ENCODE results near the gene MEIOSIN. TPM values are rescaled to one million over a fixed set of nuclear protein-coding genes. Genes with fewer than 3 reads are reported as not detected.

Gene MEIOSIN
- total and polyA plus RNA-seq, 9 of the 15 experiments (the other 6 are each of a cell fraction or from before 2014, with no cell fraction given): 0.06 to 2.0 (median 0.76) TPM

DNA sequence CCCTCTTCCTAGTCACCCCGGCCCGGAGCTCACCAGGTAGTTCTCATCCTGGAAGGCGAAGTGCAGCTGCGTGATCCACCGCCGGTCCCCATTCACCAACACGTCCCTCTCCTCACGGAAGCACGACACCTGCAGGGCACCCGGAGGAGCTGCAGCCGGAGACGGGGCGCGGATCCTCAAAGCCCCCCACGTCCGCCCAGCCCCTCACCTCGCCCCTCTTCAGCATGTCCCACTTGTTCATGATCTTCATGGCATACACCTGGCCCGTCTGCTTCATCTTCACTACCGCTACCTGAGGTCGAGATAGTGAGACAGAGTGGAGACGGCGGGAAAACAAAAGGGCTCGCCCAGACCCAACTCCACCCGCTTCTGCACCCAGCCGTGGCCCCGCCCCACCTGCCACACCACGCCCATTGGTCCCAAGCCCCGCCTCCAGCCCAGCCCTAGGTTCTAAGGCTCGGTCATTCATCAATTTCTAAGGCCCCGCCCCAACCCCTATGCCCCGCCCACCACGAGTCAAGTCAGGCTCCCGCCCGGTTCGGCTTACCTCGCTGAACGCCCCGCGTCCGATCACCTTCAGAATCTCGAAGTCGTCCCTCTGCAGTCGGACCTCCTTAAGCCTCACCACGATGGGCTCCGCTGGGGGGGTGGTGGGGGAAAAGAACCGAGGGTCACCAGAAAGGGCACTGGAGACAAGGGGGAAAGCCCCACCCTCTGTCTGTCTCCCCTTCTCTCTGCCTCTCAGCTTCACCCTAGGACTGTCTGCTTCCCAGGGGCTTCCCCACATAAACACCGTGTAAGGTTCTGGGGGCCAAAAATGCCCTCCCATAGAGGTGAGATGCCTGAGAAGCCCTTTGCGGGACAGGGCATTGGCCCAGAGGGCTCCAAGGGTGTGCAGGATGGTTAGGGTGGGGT lies 46.2 kb downstream of the MEIOSIN start (continued):
- TF ChIP-seq ZNF707 (CRISPR knock-in tag; conservative IDR thresholded peaks at IDR 0.05) (no peak), FOSL1 (tag; conservative IDR thresholded peaks at IDR 0.05) (no peak), HDAC2 (IDR thresholded peaks at IDR 0.05) (peak; percentile 81), NCOR1 (IDR thresholded peaks at IDR 0.05) (no peak), TAF9B (IDR thresholded peaks at IDR 0.05; ENCODE audit: partially characterized antibody) (no peak), TRIM28 (IDR thresholded peaks at IDR 0.05) (0 out of 2 replicates have a peak, but pooled peaks have one; percentile 23), SIX5 (IDR thresholded peaks at IDR 0.05; ENCODE audit: borderline replicate concordance in 1 of 2, insufficient read depth in 1 of 2, low read depth in 1 of 2, low read length in 2 of 2) (no peak), ZNF146 (CRISPR knock-in tag; IDR thresholded peaks at IDR 0.05; ENCODE audit: unreplicated experiment) (no peak), FUS (optimal IDR thresholded peaks at IDR 0.05; ENCODE audit: low read depth, low read length) (no peak), FOXK2 (conservative IDR thresholded peaks at IDR 0.05 in 1 of 2, IDR thresholded peaks at IDR 0.05 in 1 of 2; ENCODE audit: low read depth in 2 of 2) (no peak), KDM4B (IDR thresholded peaks at IDR 0.05; ENCODE audit: borderline replicate concordance in 2 of 2, low read depth in 1 of 2) (no peak), NR4A1 (CRISPR knock-in tag; IDR thresholded peaks at IDR 0.05) (no peak), NR4A1 (tag; IDR thresholded peaks at IDR 0.05) (no peak), ZNF398 (CRISPR knock-in tag; IDR thresholded peaks at IDR 0.05) (no peak), ERF (CRISPR knock-in tag; IDR thresholded peaks at IDR 0.05) (peak; percentile 62; the same call in 1 of the 2 replicates), ZNF217 (CRISPR knock-in tag; IDR thresholded peaks at IDR 0.05) (no peak), ARNT (IDR thresholded peaks at IDR 0.05) (no peak), C11orf30 (IDR thresholded peaks at IDR 0.05; ENCODE audit: low read depth) (peak; percentile 37; the same call in 1 of the 2 replicates), KLF13 (tag; IDR thresholded peaks at IDR 0.05; ENCODE audit: borderline replicate concordance, low read depth) (no peak), KDM5B (IDR thresholded peaks at IDR 0.05; ENCODE audit: insufficient replicate concordance, low read depth, low read length) (peak; percentile 31), MTA3 (IDR thresholded peaks at IDR 0.05; ENCODE audit: borderline replicate concordance) (peak; percentile 74), ZNF696 (CRISPR knock-in tag; conservative IDR thresholded peaks at IDR 0.05) (no peak), NR3C1 (CRISPR knock-in tag; IDR thresholded peaks at IDR 0.05) (no peak)
- TF ChIP-seq, protein P1, sequence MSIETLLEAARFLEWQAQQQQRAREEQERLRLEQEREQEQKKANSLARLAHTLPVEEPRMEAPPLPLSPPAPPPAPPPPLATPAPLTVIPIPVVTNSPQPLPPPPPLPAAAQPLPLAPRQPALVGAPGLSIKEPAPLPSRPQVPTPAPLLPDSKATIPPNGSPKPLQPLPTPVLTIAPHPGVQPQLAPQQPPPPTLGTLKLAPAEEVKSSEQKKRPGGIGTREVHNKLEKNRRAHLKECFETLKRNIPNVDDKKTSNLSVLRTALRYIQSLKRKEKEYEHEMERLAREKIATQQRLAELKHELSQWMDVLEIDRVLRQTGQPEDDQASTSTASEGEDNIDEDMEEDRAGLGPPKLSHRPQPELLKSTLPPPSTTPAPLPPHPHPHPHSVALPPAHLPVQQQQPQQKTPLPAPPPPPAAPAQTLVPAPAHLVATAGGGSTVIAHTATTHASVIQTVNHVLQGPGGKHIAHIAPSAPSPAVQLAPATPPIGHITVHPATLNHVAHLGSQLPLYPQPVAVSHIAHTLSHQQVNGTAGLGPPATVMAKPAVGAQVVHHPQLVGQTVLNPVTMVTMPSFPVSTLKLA (conservative IDR thresholded peaks at IDR 0.05): peak; percentile 50 to 70
